Heart left ventricle (tissue), 13 donors: ENCODE data around the gene MSMB.

Experiments used
- POLR2A ChIP-seq, 2 donors: fragments of 450-650 bp; IDR thresholded peaks; one replicate each; pipeline ENCODE4 v1.6.1; 2017; ENCODE audit warnings: antibody characterized with exemption in 2 of 2, mild to moderate bottlenecking in 2 of 2, moderate library complexity in 2 of 2
- TF ChIP-seq, protein P1 (sequence below), 12 donors: fragments of 200-600 bp; sonication (generic) in 4 of 12; IDR thresholded peaks; one replicate each; pipeline versions ENCODE4 v1.5.0 to v1.8.0; 2018 to 2022; ENCODE audit warnings: antibody characterized with exemption in 12 of 12, mild to moderate bottlenecking in 5 of 12
- donor health status: ischemic (EF 13 %, LVEDD 7.1; RV severe dilation, severe dysfunction).
- donor health status: DM: no; HTN: yes; CAD: no.
- donor health status: DM: no; HTN: no; CAD: no.
- donor health status: ischemic (EF 25% LVEDD 6.9; RV normal size, moderate dysfunction).
- donor health status: ischemic (EF 25% LVEDD 5.7; RV mildly dilated, moderate dysfunction).
- donor health status: ischemic (EF 35%, LVEDD 5.7; RV mildly dilated, moderate dysfunction).
- donor health status: nonischemic (EF 11% LVEDD 7.7; RV severe dilation, severe dysfunction).
- donor health status: DM: yes; HTN: yes; CAD: no.
- donor health status: PGD.
- donor health status: ischemic (EF 29% LVEDD 5.4; RV normal size, mild dysfunction).
- donor health status: nonischemic (EF 23%, LVEDD 6.1; RV moderate dilation, normal function).

DNA sequence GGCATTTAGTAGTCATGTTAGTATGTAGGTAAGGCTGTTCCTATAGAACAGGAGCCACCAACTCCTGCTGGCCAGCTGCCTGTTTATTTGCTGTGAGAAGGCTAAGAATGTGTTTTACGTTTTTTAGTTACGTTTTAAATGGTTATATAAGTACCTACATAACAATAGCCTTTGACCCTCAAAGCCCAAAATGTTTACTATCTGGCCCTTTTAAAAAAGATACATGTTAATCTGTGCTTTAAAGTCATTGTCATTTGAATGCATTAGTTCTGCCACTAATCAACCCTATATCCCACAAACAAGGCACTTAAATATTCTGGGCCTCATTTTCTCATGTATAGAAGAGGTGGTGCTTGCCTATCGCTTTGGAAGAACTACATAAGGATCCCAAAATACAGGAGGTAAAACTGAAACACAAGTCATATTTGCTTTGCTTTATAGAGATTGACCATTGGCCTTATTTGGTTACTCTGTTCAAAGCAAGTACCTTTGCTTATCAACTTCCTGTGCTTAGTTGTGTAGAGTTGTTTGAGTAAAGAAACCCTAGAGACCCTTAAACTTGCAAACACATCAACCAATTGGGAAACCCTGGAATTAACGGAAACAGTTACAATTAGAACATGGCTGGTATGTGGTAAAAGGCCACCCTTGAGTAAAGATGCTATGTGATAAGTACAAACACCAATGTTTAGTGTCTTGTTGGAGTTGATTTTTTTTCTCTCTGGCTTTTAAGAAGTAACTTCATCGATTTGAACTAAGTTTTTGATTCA, 47.9 kb downstream of the MSMB start:
- TF ChIP-seq, protein P1, sequence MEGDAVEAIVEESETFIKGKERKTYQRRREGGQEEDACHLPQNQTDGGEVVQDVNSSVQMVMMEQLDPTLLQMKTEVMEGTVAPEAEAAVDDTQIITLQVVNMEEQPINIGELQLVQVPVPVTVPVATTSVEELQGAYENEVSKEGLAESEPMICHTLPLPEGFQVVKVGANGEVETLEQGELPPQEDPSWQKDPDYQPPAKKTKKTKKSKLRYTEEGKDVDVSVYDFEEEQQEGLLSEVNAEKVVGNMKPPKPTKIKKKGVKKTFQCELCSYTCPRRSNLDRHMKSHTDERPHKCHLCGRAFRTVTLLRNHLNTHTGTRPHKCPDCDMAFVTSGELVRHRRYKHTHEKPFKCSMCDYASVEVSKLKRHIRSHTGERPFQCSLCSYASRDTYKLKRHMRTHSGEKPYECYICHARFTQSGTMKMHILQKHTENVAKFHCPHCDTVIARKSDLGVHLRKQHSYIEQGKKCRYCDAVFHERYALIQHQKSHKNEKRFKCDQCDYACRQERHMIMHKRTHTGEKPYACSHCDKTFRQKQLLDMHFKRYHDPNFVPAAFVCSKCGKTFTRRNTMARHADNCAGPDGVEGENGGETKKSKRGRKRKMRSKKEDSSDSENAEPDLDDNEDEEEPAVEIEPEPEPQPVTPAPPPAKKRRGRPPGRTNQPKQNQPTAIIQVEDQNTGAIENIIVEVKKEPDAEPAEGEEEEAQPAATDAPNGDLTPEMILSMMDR (IDR thresholded peaks at IDR 0.05), result no peak
- no peak for TF ChIP-seq POLR2A (IDR thresholded peaks at IDR 0.05)
